Testis (tissue), 5 donors: Measurements from ENCODE around the gene MAGEB3. TPM values are rescaled to one million over a fixed set of nuclear protein-coding genes. Genes with fewer than 3 reads are reported as not detected.
A peak's percentile ranks its signal among the peaks of the same experiment; 100 is the strongest.
"Not testable (repeated sequence)": the region's sequence is repeated elsewhere in the genome, so short reads cannot be mapped to it uniquely, and the experiment has no call there.

Experiments
- DNase-seq: peaks from one replicate; pipeline ENCODE4 v3.0.0-alpha.2; 2019
- H3K27ac ChIP-seq, 2 donors: fragments of 200-600 bp; sonication (generic); one replicate each; pipeline ENCODE4 v1.5.1; 2019
- H3K27me3 ChIP-seq: fragments of 200-600 bp; sonication (generic); one replicate; pipeline ENCODE4 v1.5.1; 2019
- H3K36me3 ChIP-seq: fragments of 200-600 bp; sonication (generic); one replicate; pipeline ENCODE4 v1.5.1; 2017; ENCODE audit warnings: low read depth; ENCODE audit errors: missing control alignments
- H3K4me1 ChIP-seq: fragments of 200-600 bp; sonication (generic); one replicate; pipeline ENCODE4 v1.5.1; 2019
- H3K4me3 ChIP-seq, 2 donors: fragments of 200-600 bp; sonication (generic); one replicate each; pipeline ENCODE4 v1.5.1; 2017 to 2019
- H3K9me3 ChIP-seq: fragments of 200-600 bp; sonication (generic); one replicate; pipeline ENCODE4 v1.5.1; 2017
- CTCF ChIP-seq, 3 experiments: fragments of 450-650 bp in 2 of 3; fragments of 200-600 bp in 1 of 3; sonication (generic) in 1 of 3; IDR thresholded peaks; one replicate each; pipeline ENCODE4 v1.5.1; 2016 to 2019; ENCODE audit warnings: antibody characterized with exemption in 3 of 3, mild to moderate bottlenecking in 2 of 3, moderate library complexity in 1 of 3
- POLR2A ChIP-seq: fragments of 450-650 bp; IDR thresholded peaks from one replicate; pipeline ENCODE4 v1.6.1; 2017; ENCODE audit warnings: antibody characterized with exemption, mild to moderate bottlenecking, moderate library complexity
- WGBS, 2 donors: methylation state at CpG; one replicate each; pipeline ENCODE4 v1.1.5; 2018; 5-methylcytosine and 5-hydroxymethylcytosine counted together
- intact Hi-C: fragments of 100-400 bp; cut with DNase I; formaldehyde crosslinking; loops from one replicate; pipeline ENCODE4 v1.15.1; 2023; ENCODE audit warnings: low total_unique reads
- long read RNA-seq, 2 donors: transcript quantifications; one replicate each; lab custom pipeline, GENCODE V29; 2026
- polyA plus RNA-seq: library from polyadenylated mRNA; stranded (reverse); fragments of 350-450 nt; fragmentation: Illumina TruSeq; extraction: RNeasy Lipid Tissue Mini Kit (QIAGEN cat#74804); gene quantifications from one replicate; pipeline ENCODE4 v1.2.3, GENCODE V29; 2014; ENCODE audit warnings: low read depth, low replicate concordance; ENCODE audit not compliant: insufficient read depth
- total RNA-seq, 2 donors: library from RNA; depleted of rRNA; stranded (reverse); fragments of >200 nt; gene quantifications; one replicate each; pipeline ENCODE4 v1.2.3, GENCODE V29; 2016

Gene MAGEB3
- total RNA-seq (10 to 100 TPM; 10.4 to 10.8 TPM), polyA plus RNA-seq (8.8 TPM)
- long read RNA-seq, donor 1, partial matches to known transcripts = 0 of 2 reads
- long read RNA-seq, donor 1, other reads (novel, unspliced or antisense) = 0 of 2 reads
- long read RNA-seq, donor 2, partial matches to known transcripts = 0 of 2 reads
- long read RNA-seq, donor 2, other reads (novel, unspliced or antisense) = 0 of 2 reads

GRCh38 chrX:30230395-30230794 lies at the start of gene MAGEB3:
TSS of gene MAGEB3 (plus strand) at chrX:30230657. CDS start at chrX:30235925, 5,268 bp downstream.
- H3K4me3 ChIP-seq = no peak within 1 kb of the TSS
- no peak within 1 kb of the TSS for H3K27ac ChIP-seq
- no peaks in the 10 kb centered on the region for H3K36me3 ChIP-seq
- H3K27me3 ChIP-seq = no peaks in the 10 kb centered on the region
- TF ChIP-seq POLR2A (no peak), CTCF (IDR thresholded peaks at IDR 0.05) (no peak)
- DNase-seq = peak; percentile 28
- H3K4me1 ChIP-seq = no peaks in the 10 kb centered on the region
- intact Hi-C loops = no loop called here
- no peaks in the 10 kb centered on the region for H3K9me3 ChIP-seq
- 27% methylated on average over 4 of the region's 4 CpGs; no CpG with 5 or more reads in 1 of the 2 donors for WGBS, 2 donors

GRCh38 chrX:30181353-30181752 lies 49.1 kb upstream of the MAGEB3 start:
- intact Hi-C loops = no loop called here
- H3K4me3 ChIP-seq = no peak overlapping the region
- no peaks in the 10 kb centered on the region for H3K4me1 ChIP-seq
- no peak for TF ChIP-seq POLR2A
- no peak for TF ChIP-seq CTCF (IDR thresholded peaks at IDR 0.05)
- H3K36me3 ChIP-seq = no peaks in the 10 kb centered on the region
- DNase-seq = no peak
- no peaks in the 10 kb centered on the region for H3K9me3 ChIP-seq
- peak overlapping the region in 1 of 2 donors; percentile 53 for H3K27ac ChIP-seq
- H3K27me3 ChIP-seq = no peaks in the 10 kb centered on the region
- 40 to 44% methylated on average over 1 of the region's 1 CpG for WGBS, 2 donors

- Histone ChIP-seq H3K4me1 (no peaks in the 10 kb centered on the region), H3K27ac (no peak overlapping the region), H3K9me3 (no peaks in the 10 kb centered on the region), H3K27me3 (no peaks in the 10 kb centered on the region), H3K36me3 (no peaks in the 10 kb centered on the region), H3K4me3 (no peak overlapping the region)
- 56 to 58% methylated on average over 3 of the region's 3 CpGs for WGBS, 2 donors
- intact Hi-C loops = no loop called here
- TF ChIP-seq POLR2A = no peak
- no peak for DNase-seq
Observed at GRCh38 chrX:30183554-30183953, 46.9 kb upstream of the MAGEB3 start.

- WGBS, 2 donors = 91 to 98% methylated on average over 2 of the region's 2 CpGs
- H3K4me1 ChIP-seq = no peaks in the 10 kb centered on the region
- DNase-seq = no peak
- TF ChIP-seq CTCF (IDR thresholded peaks at IDR 0.05) (no peak), POLR2A (no peak)
- no peaks in the 10 kb centered on the region for H3K36me3 ChIP-seq
- no peaks in the 10 kb centered on the region for H3K27me3 ChIP-seq
- no peak overlapping the region for H3K4me3 ChIP-seq
- H3K27ac ChIP-seq = no peak overlapping the region
- intact Hi-C loops = no loop called here
- H3K9me3 ChIP-seq = no peaks in the 10 kb centered on the region
Observed at GRCh38 chrX:30190426-30190825, 40.0 kb upstream of the MAGEB3 start.

- H3K27ac ChIP-seq, H3K27me3 ChIP-seq, intact Hi-C loops, H3K4me1 ChIP-seq, DNase-seq, H3K36me3 ChIP-seq, H3K9me3 ChIP-seq, H3K4me3 ChIP-seq: not testable (repeated sequence)
- 91 to 92% methylated on average over 5 to 6 of the region's 6 CpGs for WGBS, 2 donors
Observed at GRCh38 chrX:30193910-30194309, 36.5 kb upstream of the MAGEB3 start.

GRCh38 chrX:30196322-30196721 lies 34.1 kb upstream of the MAGEB3 start:
- no peaks in the 10 kb centered on the region for H3K36me3 ChIP-seq
- H3K9me3 ChIP-seq = no peaks in the 10 kb centered on the region
- H3K27me3 ChIP-seq = no peaks in the 10 kb centered on the region
- intact Hi-C loops = no loop called here
- H3K27ac ChIP-seq = no peak overlapping the region
- H3K4me1 ChIP-seq = no peaks in the 10 kb centered on the region
- TF ChIP-seq CTCF (IDR thresholded peaks at IDR 0.05) = no peak
- TF ChIP-seq POLR2A = no peak
- WGBS, 2 donors = 20 to 38% methylated on average over 1 of the region's 1 CpG
- no peak for DNase-seq
- no peak overlapping the region for H3K4me3 ChIP-seq
